IgD-negative memory B cell (primary cell): ENCODE results near the gene PEAK3. TPM values are rescaled to one million over a fixed set of nuclear protein-coding genes. Genes with fewer than 3 reads are reported as not detected.
A peak's percentile ranks its signal among the peaks of the same experiment; 100 is the strongest.

Source experiments
- H3K27ac Mint-ChIP-seq, 3 donors: one replicate each; pipeline ENCODE4 v1.8.0; 2020 to 2022; ENCODE audit warnings: mild to moderate bottlenecking in 3 of 3, mixed read lengths in 3 of 3, moderate library complexity in 1 of 3
- H3K27me3 Mint-ChIP-seq: one replicate; pipeline ENCODE4 v1.8.0; 2021; ENCODE audit warnings: mixed read lengths
- H3K36me3 Mint-ChIP-seq: one replicate; pipeline ENCODE4 v1.8.0; 2020; ENCODE audit warnings: mild to moderate bottlenecking, mixed read lengths
- H3K4me1 Mint-ChIP-seq, 3 donors: one replicate each; pipeline ENCODE4 v1.8.0; 2020 to 2022; ENCODE audit warnings: mixed read lengths in 3 of 3, mild to moderate bottlenecking in 1 of 3
- H3K4me3 Mint-ChIP-seq, 4 donors: one replicate each; pipeline ENCODE4 v1.8.0; 2020 to 2022; ENCODE audit warnings: mild to moderate bottlenecking in 4 of 4, mixed read lengths in 4 of 4, moderate library complexity in 3 of 4
- H3K9me3 Mint-ChIP-seq, 3 donors: one replicate each; pipeline ENCODE4 v1.8.0; 2020 to 2021; ENCODE audit warnings: mixed read lengths in 3 of 3, mild to moderate bottlenecking in 1 of 3
- polyA plus RNA-seq: library from polyadenylated mRNA; unstranded; fragments of 300-500 nt; fragmentation: Illumina TruSeq; gene quantifications from one replicate; pipeline ENCODE4 v1.2.3, GENCODE V29; 2021

The PEAK3 gene
- polyA plus RNA-seq, 1 donor from 2014 or later: 0.26 TPM

DNA sequence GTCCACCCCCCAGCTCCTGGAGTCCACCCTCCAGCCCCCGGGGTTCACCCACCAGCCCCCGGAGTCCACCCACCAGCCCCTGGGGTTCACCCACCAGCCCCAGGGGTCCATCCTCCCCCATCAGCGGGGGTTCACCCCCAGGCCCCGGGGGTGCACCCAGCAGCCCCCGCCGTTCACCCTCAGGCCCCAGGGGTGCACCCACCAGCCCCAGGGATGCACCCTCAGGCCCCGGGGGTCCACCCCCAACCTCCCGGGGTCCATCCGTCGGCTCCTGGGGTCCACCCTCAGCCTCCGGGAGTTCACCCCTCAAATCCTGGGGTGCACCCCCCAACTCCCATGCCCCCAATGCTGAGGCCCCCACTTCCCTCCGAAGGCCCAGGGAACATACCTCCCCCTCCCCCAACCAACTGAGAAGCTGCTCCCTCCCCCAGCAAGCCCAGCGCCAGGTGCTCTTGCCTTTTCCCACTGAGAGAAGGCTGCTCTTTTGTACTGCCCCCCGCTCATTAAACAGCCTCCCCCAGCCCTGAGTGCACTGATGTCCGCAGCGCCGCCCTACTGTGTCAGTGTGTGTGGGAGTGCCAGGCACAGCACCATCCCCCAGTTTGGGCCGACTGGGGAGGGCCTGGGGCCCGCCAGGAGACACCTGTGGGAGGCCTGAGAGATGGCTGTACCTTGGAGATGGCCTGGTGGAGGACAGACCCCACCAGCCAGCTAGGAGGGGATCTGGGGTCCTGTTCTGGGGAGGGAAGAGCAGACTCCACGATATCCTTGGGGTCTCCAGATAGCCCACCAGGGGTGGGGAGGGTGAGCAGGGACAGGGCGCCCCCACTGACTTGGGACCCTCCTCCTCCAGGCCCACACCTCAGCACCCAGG lies 33.6 kb downstream of the PEAK3 start:
- peaks cover 5% of the 10 kb centered on the region for H3K27me3 Mint-ChIP-seq
- no peaks in the 10 kb centered on the region for H3K9me3 Mint-ChIP-seq
- H3K36me3 Mint-ChIP-seq: peaks cover 8% of the 10 kb centered on the region
- H3K4me1 Mint-ChIP-seq: peaks cover 0 to 2% (median 0%) of the 10 kb centered on the region in 3 donors
- H3K27ac Mint-ChIP-seq: no peak overlapping the region
- no peak overlapping the region for H3K4me3 Mint-ChIP-seq

DNA sequence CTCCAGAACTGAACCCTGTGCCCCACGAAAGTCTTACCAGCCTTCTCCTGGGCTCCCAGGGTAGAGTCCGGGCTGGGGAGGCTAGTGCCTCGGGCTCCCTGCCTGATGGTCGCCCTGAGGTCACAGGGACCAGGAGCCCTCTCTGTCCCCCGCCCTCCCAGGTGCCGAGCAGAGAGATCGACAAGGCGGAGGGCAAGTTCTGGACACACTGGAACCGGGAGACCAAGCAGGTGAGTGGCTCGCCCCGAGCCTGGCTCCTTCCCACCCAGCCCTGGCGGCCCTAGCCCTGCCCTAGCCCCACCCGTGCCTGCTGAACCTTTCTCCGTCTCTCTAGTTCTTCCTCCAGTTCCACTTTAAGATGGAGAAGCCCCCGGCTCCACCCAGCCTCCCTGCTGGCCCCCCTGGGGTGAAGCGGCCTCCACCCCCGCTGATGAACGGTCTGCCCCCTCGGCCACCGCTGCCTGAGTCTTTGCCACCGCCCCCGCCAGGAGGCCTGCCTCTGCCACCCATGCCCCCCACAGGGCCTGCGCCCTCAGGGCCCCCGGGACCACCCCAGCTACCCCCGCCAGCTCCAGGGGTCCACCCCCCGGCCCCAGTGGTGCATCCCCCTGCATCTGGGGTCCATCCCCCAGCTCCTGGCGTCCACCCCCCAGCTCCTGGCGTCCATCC lies 34.4 kb downstream of the PEAK3 start:
- Mint-ChIP-seq H3K27me3 (peaks cover 7% of the 10 kb centered on the region), H3K27ac (no peak overlapping the region), H3K4me1 (peaks cover 0 to 2% (median 2%) of the 10 kb centered on the region in 3 donors), H3K36me3 (peaks cover 8% of the 10 kb centered on the region), H3K4me3 (no peak overlapping the region), H3K9me3 (no peaks in the 10 kb centered on the region)

DNA sequence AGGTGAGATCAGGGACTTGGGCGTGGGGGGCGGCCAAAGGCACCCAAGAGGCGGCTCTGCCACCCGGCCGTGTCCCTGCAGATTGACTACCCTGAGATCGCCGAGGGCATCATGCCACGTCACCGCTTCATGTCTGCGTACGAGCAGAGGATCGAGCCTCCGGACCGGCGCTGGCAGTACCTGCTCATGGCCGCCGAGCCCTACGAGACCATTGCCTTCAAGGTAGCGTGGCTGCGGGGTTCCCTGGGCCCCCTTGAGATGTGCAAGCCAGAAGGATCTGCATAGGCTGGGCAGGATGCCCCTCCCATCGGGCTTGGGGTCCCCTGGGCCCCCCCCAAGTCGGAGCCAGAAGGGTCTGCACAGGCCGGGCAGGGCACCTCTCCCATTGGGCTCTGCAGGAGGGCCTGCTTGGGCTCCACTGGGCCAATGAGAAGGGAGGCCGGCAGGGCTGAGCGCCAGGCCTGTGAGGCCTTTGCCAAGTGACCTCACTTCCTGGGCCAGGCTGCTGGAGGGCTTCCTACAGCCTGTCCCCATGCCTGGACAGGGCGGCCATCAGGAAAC lies 35.1 kb downstream of the PEAK3 start:
- Mint-ChIP-seq H3K27me3 (peaks cover 7% of the 10 kb centered on the region), H3K4me3 (no peak overlapping the region), H3K9me3 (no peaks in the 10 kb centered on the region), H3K27ac (no peak overlapping the region), H3K4me1 (peaks cover 0 to 7% (median 6%) of the 10 kb centered on the region in 3 donors), H3K36me3 (peaks cover 8% of the 10 kb centered on the region)

DNA sequence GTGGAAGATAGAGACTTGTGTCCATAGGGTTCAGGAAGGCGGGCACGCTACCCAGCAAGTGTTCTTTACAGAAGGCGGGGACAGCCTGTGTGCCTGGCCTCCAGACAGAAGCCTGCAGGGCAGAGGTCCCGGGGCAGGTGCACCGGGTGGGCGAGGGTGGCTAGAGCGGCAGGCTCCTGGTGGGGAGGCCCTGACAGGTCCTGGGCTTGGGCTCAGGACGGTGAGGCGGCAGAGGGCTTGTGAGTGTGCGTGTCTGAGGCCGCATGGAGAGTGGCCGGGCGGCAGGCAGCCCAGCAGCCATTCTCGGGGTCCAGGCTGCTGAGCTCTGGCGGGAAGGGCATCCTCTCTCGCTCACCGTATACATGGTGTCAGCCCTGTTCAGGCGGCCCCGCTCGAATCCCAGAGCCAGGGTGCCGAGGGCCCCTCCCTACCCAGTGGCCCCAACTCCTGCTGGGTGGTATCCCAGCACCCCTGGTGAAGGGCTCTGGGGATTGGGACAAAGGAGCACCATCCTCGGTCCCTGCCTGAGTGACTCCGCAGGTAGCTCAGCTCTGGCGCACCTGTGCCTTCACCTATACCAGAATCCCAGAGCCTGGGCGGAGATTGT lies 35.9 kb downstream of the PEAK3 start:
- H3K4me3 Mint-ChIP-seq: no peak overlapping the region
- H3K4me1 Mint-ChIP-seq: peaks cover 0 to 12% (median 7%) of the 10 kb centered on the region in 3 donors
- peaks cover 4% of the 10 kb centered on the region for H3K27me3 Mint-ChIP-seq
- no peak overlapping the region for H3K27ac Mint-ChIP-seq
- peaks cover 8% of the 10 kb centered on the region for H3K36me3 Mint-ChIP-seq
- no peaks in the 10 kb centered on the region for H3K9me3 Mint-ChIP-seq

DNA sequence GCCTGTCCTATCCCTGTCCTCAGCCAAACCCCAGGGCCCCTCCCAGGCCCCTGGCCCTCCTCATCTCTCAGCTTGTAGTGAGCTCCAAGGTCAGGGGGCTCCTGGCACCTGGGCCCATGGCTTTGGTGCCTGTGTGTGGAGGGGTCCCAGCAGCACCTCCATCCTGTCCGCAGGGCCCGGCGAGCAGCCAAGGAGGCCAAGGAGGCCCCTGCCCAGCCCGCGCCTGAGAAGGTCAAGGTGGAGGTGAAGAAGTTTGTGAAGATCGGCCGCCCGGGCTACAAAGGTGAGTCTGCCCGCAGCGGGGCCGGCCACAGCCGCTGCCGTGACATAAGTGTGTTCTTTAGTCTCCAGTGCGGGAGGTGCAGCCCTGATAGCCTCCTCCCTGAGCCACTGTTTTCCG lies 36.7 kb downstream of the PEAK3 start:
- H3K27me3 Mint-ChIP-seq: peaks cover 4% of the 10 kb centered on the region
- H3K9me3 Mint-ChIP-seq: no peaks in the 10 kb centered on the region
- no peak overlapping the region for H3K4me3 Mint-ChIP-seq
- peaks cover 0 to 20% (median 9%) of the 10 kb centered on the region in 3 donors for H3K4me1 Mint-ChIP-seq
- H3K36me3 Mint-ChIP-seq: peaks cover 9% of the 10 kb centered on the region
- H3K27ac Mint-ChIP-seq: no peak overlapping the region

DNA sequence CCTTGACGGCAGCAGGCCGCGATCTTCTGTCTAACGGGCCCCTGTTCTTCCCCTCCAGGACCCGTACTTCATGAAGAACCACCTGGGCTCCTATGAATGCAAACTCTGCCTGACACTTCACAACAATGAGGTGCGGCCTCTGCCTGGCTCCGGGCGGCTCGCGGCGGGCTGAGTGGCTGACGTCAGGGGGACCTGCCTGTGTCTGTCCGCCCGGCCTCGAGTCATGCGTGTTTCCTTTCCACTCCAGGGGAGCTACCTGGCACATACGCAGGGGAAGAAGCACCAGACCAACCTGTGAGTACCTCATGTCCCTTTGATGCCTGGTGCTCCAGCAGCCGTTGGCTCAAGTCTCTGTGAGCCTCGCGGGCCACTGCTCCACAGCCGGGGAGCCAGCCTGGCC lies 37.5 kb downstream of the PEAK3 start:
- Mint-ChIP-seq H3K27ac (peak overlapping the region in 1 of 3 donors; percentile 71), H3K4me1 (peaks cover 5 to 26% (median 13%) of the 10 kb centered on the region in 3 donors), H3K36me3 (peaks cover 11% of the 10 kb centered on the region), H3K27me3 (peaks cover 2% of the 10 kb centered on the region), H3K9me3 (no peaks in the 10 kb centered on the region), H3K4me3 (no peak overlapping the region)

DNA sequence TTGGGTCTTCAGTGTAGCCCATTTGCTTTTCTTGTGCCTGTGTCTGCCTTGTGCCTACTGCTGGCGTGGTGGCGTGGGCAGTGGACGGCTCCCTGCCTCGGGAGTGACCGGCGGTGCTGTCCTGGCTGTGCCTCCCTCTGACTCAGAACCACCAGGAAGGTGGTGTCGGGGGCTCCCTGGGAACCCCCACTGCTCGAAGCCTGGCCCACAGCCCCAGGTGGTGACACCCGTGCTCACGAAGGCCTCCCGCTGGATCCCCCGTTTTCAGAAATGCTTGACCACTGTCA lies 37.9 kb downstream of the PEAK3 start:
- H3K36me3 Mint-ChIP-seq: peaks cover 13% of the 10 kb centered on the region
- H3K4me1 Mint-ChIP-seq: peaks cover 9 to 28% (median 16%) of the 10 kb centered on the region in 3 donors
- peaks cover 2% of the 10 kb centered on the region for H3K27me3 Mint-ChIP-seq
- peak overlapping the region in 1 of 3 donors; percentile 71 for H3K27ac Mint-ChIP-seq
- H3K4me3 Mint-ChIP-seq: no peak overlapping the region
- H3K9me3 Mint-ChIP-seq: no peaks in the 10 kb centered on the region

DNA sequence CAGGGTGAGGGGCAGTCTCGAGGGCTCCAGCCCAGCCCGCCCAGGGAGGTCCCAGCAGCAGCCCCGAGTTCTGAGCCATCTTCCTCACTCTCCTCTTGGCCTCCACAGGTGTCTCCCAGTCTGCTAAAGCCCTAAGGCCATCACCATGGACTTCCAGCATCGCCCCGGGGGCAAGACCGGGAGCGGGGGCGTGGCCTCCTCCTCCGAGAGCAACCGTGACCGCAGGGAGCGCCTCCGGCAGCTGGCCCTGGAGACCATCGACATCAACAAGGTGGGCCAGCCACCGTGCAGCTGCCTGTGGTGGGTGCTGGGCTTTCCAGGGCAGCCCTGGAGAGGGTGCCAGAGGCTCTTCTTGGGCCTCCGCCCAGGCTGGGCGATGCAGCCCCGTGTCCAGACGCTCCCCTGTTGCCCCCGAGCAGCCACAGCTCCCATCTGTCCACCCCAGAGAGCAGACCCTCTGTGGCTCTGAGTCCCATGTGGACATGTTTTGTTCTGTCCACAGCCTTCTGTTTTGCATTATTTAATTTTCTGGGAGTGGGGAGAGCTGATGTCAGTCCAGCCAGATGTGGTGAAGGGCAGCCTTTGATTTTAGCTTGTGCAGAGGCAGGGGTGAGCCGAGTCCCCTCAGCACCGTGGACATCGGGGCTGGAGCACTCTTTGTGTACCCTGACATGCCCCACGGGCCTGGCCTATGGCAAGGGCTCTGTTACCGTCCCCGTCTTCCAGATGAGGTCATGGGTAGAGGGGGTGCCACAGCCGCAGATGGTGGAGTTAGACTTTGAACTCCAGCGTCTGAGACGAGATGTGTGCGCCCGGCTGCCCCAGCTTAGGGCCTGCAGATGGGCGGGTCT lies 38.5 kb downstream of the PEAK3 start:
- Mint-ChIP-seq H3K9me3 (no peaks in the 10 kb centered on the region), H3K36me3 (peaks cover 13% of the 10 kb centered on the region), H3K4me1 (peaks cover 11 to 31% (median 18%) of the 10 kb centered on the region in 3 donors), H3K27me3 (peaks cover 2% of the 10 kb centered on the region), H3K4me3 (no peak overlapping the region), H3K27ac (peak overlapping the region in 1 of 3 donors; percentile 21)

DNA sequence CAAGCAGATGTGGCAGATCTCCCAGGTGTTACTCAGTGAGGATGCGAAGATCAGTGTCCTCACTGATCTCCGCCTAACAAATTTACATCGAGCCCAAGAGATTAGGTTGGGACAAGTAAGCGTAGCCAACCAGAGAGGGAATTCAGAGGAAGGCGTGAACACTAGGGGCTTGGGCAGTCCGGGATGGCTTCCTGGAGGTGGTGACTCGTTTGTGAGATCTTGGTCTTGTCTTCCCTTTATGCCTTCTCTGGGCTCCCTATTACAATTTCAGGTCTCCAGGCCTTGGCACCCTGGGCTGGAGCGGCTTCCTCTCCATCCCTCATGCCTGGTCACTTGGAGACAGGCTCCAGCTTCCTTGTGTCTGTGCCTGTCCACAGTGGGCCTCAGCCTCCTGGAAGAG lies 39.2 kb downstream of the PEAK3 start:
- Mint-ChIP-seq H3K9me3 (no peaks in the 10 kb centered on the region), H3K36me3 (peaks cover 13% of the 10 kb centered on the region), H3K27ac (peak overlapping the region in 1 of 3 donors; percentile 21), H3K27me3 (peaks cover 2% of the 10 kb centered on the region), H3K4me3 (peak overlapping the region in 1 of 4 donors; percentile 38), H3K4me1 (peaks cover 15 to 38% (median 24%) of the 10 kb centered on the region in 3 donors)

DNA sequence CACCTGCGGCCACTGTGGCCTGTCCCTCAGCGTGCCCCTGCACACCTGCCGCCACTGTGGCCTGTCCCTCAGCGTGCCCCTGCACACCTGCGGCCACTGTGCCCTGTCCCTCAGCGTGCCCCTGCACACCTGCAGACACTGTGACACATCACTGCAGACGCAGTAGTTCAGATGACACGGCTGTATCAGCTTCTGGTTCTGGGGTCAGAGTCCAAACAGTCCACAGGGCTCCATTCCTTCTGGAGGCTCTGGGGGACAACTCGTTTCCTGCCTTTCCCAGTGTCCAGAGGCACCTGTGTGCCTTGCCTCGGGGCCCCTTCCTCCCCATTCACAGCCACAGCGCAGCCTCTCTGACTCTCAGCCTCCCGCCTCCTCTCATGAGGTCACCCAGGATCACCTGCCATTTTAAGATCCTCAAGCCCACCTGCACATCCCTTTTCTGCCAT lies 39.9 kb downstream of the PEAK3 start:
- H3K27ac Mint-ChIP-seq: no peak overlapping the region
- peaks cover 2% of the 10 kb centered on the region for H3K27me3 Mint-ChIP-seq
- H3K4me1 Mint-ChIP-seq: peaks cover 20 to 43% (median 30%) of the 10 kb centered on the region in 3 donors
- H3K4me3 Mint-ChIP-seq: peak overlapping the region in 2 of 4 donors; percentile 38 to 73
- H3K9me3 Mint-ChIP-seq: no peaks in the 10 kb centered on the region
- peaks cover 13% of the 10 kb centered on the region for H3K36me3 Mint-ChIP-seq

GRCh38 chr19:2240881-2241760 lies 40.9 kb downstream of the PEAK3 start:
- H3K4me1 Mint-ChIP-seq: peaks cover 27 to 46% (median 32%) of the 10 kb centered on the region in 3 donors
- H3K27me3 Mint-ChIP-seq: peaks cover 5% of the 10 kb centered on the region
- H3K36me3 Mint-ChIP-seq: peaks cover 17% of the 10 kb centered on the region
- H3K9me3 Mint-ChIP-seq: no peaks in the 10 kb centered on the region
- peak overlapping the region in 3 of 4 donors; percentile 66 to 98 (median 91) for H3K4me3 Mint-ChIP-seq
- peak overlapping the region; percentile 76 to 97 (median 93) for H3K27ac Mint-ChIP-seq

- peaks cover 5% of the 10 kb centered on the region for H3K27me3 Mint-ChIP-seq
- H3K9me3 Mint-ChIP-seq: no peaks in the 10 kb centered on the region
- H3K4me1 Mint-ChIP-seq: peaks cover 27 to 50% (median 34%) of the 10 kb centered on the region in 3 donors
- peaks cover 14% of the 10 kb centered on the region for H3K36me3 Mint-ChIP-seq
- peak overlapping the region; percentile 66 to 98 (median 94) for H3K4me3 Mint-ChIP-seq
- peak overlapping the region; percentile 39 to 97 (median 93) for H3K27ac Mint-ChIP-seq
Measured at GRCh38 chr19:2239771-2240770, 41.9 kb downstream of the PEAK3 start.
